ENCODE measurements around the gene TM2D3.

GRCh38 chr15:101650145-101650544, 2.0 kb downstream of the TM2D3 start:
- TF ChIP-seq CTCF (IDR thresholded peaks at IDR 0.05) (no peak), POLR2A (IDR thresholded peaks at IDR 0.05) (no peak), EP300 (IDR thresholded peaks at IDR 0.05) (no peak)

Data from ovary (tissue), 3 donors.